Measurements from ENCODE around the gene BRD2.

DNA sequence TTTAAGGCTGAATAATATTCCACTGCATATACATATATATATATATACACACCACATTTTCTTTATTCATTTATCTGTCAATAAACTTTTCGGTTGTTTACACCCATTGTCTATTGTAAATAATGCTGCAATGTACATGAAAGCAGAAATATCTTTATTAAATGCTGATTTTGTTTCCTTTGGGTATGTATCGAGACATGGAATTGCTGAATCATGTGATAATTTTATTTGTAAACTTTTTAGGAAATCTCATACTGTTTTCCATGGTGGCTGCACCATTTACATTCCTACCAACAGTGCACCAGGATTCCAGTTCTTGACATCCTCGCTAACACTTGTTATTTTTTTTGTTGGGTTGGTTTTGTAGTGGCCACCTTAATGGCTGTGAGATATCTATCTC lies 55.1 kb downstream of the BRD2 start:
- TF ChIP-seq, protein P1, sequence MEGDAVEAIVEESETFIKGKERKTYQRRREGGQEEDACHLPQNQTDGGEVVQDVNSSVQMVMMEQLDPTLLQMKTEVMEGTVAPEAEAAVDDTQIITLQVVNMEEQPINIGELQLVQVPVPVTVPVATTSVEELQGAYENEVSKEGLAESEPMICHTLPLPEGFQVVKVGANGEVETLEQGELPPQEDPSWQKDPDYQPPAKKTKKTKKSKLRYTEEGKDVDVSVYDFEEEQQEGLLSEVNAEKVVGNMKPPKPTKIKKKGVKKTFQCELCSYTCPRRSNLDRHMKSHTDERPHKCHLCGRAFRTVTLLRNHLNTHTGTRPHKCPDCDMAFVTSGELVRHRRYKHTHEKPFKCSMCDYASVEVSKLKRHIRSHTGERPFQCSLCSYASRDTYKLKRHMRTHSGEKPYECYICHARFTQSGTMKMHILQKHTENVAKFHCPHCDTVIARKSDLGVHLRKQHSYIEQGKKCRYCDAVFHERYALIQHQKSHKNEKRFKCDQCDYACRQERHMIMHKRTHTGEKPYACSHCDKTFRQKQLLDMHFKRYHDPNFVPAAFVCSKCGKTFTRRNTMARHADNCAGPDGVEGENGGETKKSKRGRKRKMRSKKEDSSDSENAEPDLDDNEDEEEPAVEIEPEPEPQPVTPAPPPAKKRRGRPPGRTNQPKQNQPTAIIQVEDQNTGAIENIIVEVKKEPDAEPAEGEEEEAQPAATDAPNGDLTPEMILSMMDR (conservative IDR thresholded peaks at IDR 0.05) = no peak
- TF ChIP-seq ZFX (IDR thresholded peaks at IDR 0.05) = no peak

Data from C4-2B (cell line).